Type B pancreatic cell (in vitro differentiated cells): Measurements from ENCODE around the gene PACRG. TPM values are rescaled to one million over a fixed set of nuclear protein-coding genes. Genes with fewer than 3 reads are reported as not detected.

Source experiments
- DNase-seq: peaks from one replicate; pipeline ENCODE4 v3.0.0; 2021; ENCODE audit warnings: mixed read lengths; ENCODE audit not compliant: unreplicated experiment; ENCODE audit errors: extremely low spot score
- H3K27ac Mint-ChIP-seq: 2 replicates; pipeline ENCODE4 v1.8.0; 2021; ENCODE audit warnings: mild to moderate bottlenecking, mixed read lengths
- H3K27me3 Mint-ChIP-seq: 2 replicates; pipeline ENCODE4 v1.8.0; 2021; ENCODE audit warnings: mixed read lengths
- H3K36me3 Mint-ChIP-seq: 2 replicates; pipeline ENCODE4 v1.8.0; 2021; ENCODE audit warnings: mixed read lengths
- H3K4me1 Mint-ChIP-seq: one replicate; pipeline ENCODE4 v1.8.0; 2021; ENCODE audit warnings: mixed read lengths; ENCODE audit not compliant: unreplicated experiment
- H3K4me3 Mint-ChIP-seq: 2 replicates; pipeline ENCODE4 v1.8.0; 2021; ENCODE audit warnings: mild to moderate bottlenecking, mixed read lengths
- H3K9me3 Mint-ChIP-seq: 2 replicates; pipeline ENCODE4 v1.8.0; 2021; ENCODE audit warnings: mixed read lengths
- CTCF ChIP-seq: fragments of 200-600 bp; sonication (generic); conservative IDR thresholded peaks from 2 replicates; pipeline ENCODE4 v1.5.0; 2021; ENCODE audit warnings: antibody characterized with exemption, mild to moderate bottlenecking
- total RNA-seq: library from RNA; stranded (reverse); gene quantifications from 2 replicates; pipeline ENCODE4 v1.2.1, GENCODE V29; 2021; ENCODE audit warnings: low replicate concordance

The PACRG gene
- total RNA-seq, 1 donor from 2014 or later = 5.6 TPM

GRCh38 chr6:163192591-163192990 is 464.8 kb downstream of the PACRG start:
- no peak overlapping the region for H3K4me3 Mint-ChIP-seq
- H3K4me1 Mint-ChIP-seq = no peaks in the 10 kb centered on the region
- H3K27me3 Mint-ChIP-seq = peaks cover 9% of the 10 kb centered on the region
- H3K9me3 Mint-ChIP-seq = no peaks in the 10 kb centered on the region
- DNase-seq = no peak
- H3K27ac Mint-ChIP-seq = no peak overlapping the region
- TF ChIP-seq CTCF = no peak
- H3K36me3 Mint-ChIP-seq = no peaks in the 10 kb centered on the region

GRCh38 chr6:163193326-163193725 is 465.6 kb downstream of the PACRG start:
- Mint-ChIP-seq H3K27ac (no peak overlapping the region), H3K4me3 (no peak overlapping the region), H3K9me3 (no peaks in the 10 kb centered on the region), H3K36me3 (no peaks in the 10 kb centered on the region), H3K4me1 (no peaks in the 10 kb centered on the region), H3K27me3 (peaks cover 9% of the 10 kb centered on the region)
- no peak for TF ChIP-seq CTCF
- no peak for DNase-seq

GRCh38 chr6:163195721-163196691 is 468.2 kb downstream of the PACRG start:
- H3K27ac Mint-ChIP-seq = no peak overlapping the region

GRCh38 chr6:163197839-163198238 is 470.1 kb downstream of the PACRG start:
- DNase-seq = no peak
- Mint-ChIP-seq H3K36me3 (no peaks in the 10 kb centered on the region), H3K4me1 (no peaks in the 10 kb centered on the region), H3K27ac (no peak overlapping the region), H3K4me3 (no peak overlapping the region), H3K27me3 (no peaks in the 10 kb centered on the region), H3K9me3 (no peaks in the 10 kb centered on the region)
- no peak for TF ChIP-seq CTCF

More at GRCh38 chr6:163195721-163196691, 468.2 kb downstream of the PACRG start:
- Mint-ChIP-seq H3K36me3 (no peaks in the 10 kb centered on the region), H3K4me1 (no peaks in the 10 kb centered on the region), H3K27me3 (peaks cover 9% of the 10 kb centered on the region), H3K4me3 (no peak overlapping the region), H3K9me3 (no peaks in the 10 kb centered on the region)
- DNase-seq = no peak
- no peak for TF ChIP-seq CTCF

GRCh38 chr6:163198396-163198795 is 470.6 kb downstream of the PACRG start:
- Mint-ChIP-seq H3K27ac (no peak overlapping the region), H3K27me3 (no peaks in the 10 kb centered on the region), H3K4me1 (no peaks in the 10 kb centered on the region), H3K36me3 (no peaks in the 10 kb centered on the region), H3K4me3 (no peak overlapping the region), H3K9me3 (no peaks in the 10 kb centered on the region)
- no peak for TF ChIP-seq CTCF
- DNase-seq = no peak
